Testis (tissue), 3 donors: ENCODE measurements around the gene FMNL3. TPM values are rescaled to one million over a fixed set of nuclear protein-coding genes. Genes with fewer than 3 reads are reported as not detected.

ENCODE experiments used
- DNase-seq: peaks from one replicate; pipeline ENCODE4 v3.0.0-alpha.2; 2019
- H3K27ac ChIP-seq, 2 donors: fragments of 200-600 bp; sonication (generic); one replicate each; pipeline ENCODE4 v1.5.1; 2019
- H3K27me3 ChIP-seq: fragments of 200-600 bp; sonication (generic); one replicate; pipeline ENCODE4 v1.5.1; 2019
- H3K36me3 ChIP-seq: fragments of 200-600 bp; sonication (generic); one replicate; pipeline ENCODE4 v1.5.1; 2017; ENCODE audit warnings: low read depth; ENCODE audit errors: missing control alignments
- H3K4me1 ChIP-seq: fragments of 200-600 bp; sonication (generic); one replicate; pipeline ENCODE4 v1.5.1; 2019
- H3K4me3 ChIP-seq, 2 donors: fragments of 200-600 bp; sonication (generic); one replicate each; pipeline ENCODE4 v1.5.1; 2017 to 2019
- H3K9me3 ChIP-seq: fragments of 200-600 bp; sonication (generic); one replicate; pipeline ENCODE4 v1.5.1; 2017
- POLR2A ChIP-seq: fragments of 450-650 bp; IDR thresholded peaks from one replicate; pipeline ENCODE4 v1.6.1; 2017; ENCODE audit warnings: antibody characterized with exemption, mild to moderate bottlenecking, moderate library complexity
- WGBS, 2 donors: methylation state at CpG; one replicate each; pipeline ENCODE4 v1.1.5; 2018; 5-methylcytosine and 5-hydroxymethylcytosine counted together
- intact Hi-C: fragments of 100-400 bp; cut with DNase I; formaldehyde crosslinking; loops from one replicate; pipeline ENCODE4 v1.15.1; 2023; ENCODE audit warnings: low total_unique reads
- polyA plus RNA-seq: library from polyadenylated mRNA; stranded (reverse); fragments of 350-450 nt; fragmentation: Illumina TruSeq; extraction: RNeasy Lipid Tissue Mini Kit (QIAGEN cat#74804); gene quantifications from one replicate; pipeline ENCODE4 v1.2.3, GENCODE V29; 2014; ENCODE audit warnings: low read depth, low replicate concordance; ENCODE audit not compliant: insufficient read depth
- small RNA-seq, 2 donors: library from RNA; depleted of rRNA; stranded (forward); fragments of <200 nt; gene quantifications; one replicate each; pipeline ENCODE3, GENCODE V24; 2016
- total RNA-seq, 2 donors: library from RNA; depleted of rRNA; stranded (reverse); fragments of >200 nt; gene quantifications; one replicate each; pipeline ENCODE4 v1.2.3, GENCODE V29; 2016
- TF ChIP-seq, protein P1 (sequence below), 3 experiments: fragments of 450-650 bp in 2 of 3; fragments of 200-600 bp in 1 of 3; sonication (generic) in 1 of 3; IDR thresholded peaks; one replicate each; pipeline ENCODE4 v1.5.1; 2016 to 2019; ENCODE audit warnings: antibody characterized with exemption in 3 of 3, mild to moderate bottlenecking in 2 of 3, moderate library complexity in 1 of 3

Gene FMNL3
- total and polyA plus RNA-seq, 3 donors from 2014 or later = 26.0 to 73.5 (median 40.5) TPM

GRCh38 chr12:49587174-49587908, 119.9 kb downstream of the FMNL3 start:
- Histone ChIP-seq H3K4me1 (peaks cover 13% of the 10 kb centered on the region), H3K27me3 (no peaks in the 10 kb centered on the region), H3K36me3 (no peaks in the 10 kb centered on the region), H3K4me3 (no peak overlapping the region), H3K9me3 (no peaks in the 10 kb centered on the region), H3K27ac (no peak overlapping the region)
- 91 to 100% methylated on average over 3 to 11 of the region's 11 CpGs for WGBS, 2 donors
- peak; percentile 2 for DNase-seq
- intact Hi-C loops = no loop called here
- TF ChIP-seq POLR2A = no peak
- TF ChIP-seq, protein P1, sequence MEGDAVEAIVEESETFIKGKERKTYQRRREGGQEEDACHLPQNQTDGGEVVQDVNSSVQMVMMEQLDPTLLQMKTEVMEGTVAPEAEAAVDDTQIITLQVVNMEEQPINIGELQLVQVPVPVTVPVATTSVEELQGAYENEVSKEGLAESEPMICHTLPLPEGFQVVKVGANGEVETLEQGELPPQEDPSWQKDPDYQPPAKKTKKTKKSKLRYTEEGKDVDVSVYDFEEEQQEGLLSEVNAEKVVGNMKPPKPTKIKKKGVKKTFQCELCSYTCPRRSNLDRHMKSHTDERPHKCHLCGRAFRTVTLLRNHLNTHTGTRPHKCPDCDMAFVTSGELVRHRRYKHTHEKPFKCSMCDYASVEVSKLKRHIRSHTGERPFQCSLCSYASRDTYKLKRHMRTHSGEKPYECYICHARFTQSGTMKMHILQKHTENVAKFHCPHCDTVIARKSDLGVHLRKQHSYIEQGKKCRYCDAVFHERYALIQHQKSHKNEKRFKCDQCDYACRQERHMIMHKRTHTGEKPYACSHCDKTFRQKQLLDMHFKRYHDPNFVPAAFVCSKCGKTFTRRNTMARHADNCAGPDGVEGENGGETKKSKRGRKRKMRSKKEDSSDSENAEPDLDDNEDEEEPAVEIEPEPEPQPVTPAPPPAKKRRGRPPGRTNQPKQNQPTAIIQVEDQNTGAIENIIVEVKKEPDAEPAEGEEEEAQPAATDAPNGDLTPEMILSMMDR (IDR thresholded peaks at IDR 0.05) = no peak

Small RNAs within 50 kb of the gene (small RNA-seq; reads per million reads assigned to genes)
- gene AC020612.2 (0 reads per million in 2 donors), gene HIGD1AP9 (0 reads per million in 2 donors), gene POLR2KP1 (0 reads per million in 2 donors), gene RNU6-834P (0 reads per million in 2 donors)

Other genes starting within 250 kb of the FMNL3 start
- gene KCNH3, start 168.4 kb downstream of the FMNL3 start, total RNA-seq = 1 to 10 TPM; 4.5 to 8.3 TPM
- gene KCNH3, start 168.4 kb downstream of the FMNL3 start, polyA plus RNA-seq = 4.5 TPM
- gene MCRS1, start 139.3 kb downstream of the FMNL3 start, total RNA-seq = 100 to 1,000 TPM in 1 of 2 donors, 10 to 100 TPM in 1; 95.8 to 105 TPM
- 104 TPM for gene MCRS1, start 139.3 kb downstream of the FMNL3 start, polyA plus RNA-seq
- 10 to 100 TPM; 54.9 to 68.6 TPM for gene FAM186B, start 101.8 kb downstream of the FMNL3 start, total RNA-seq
- gene FAM186B, start 101.8 kb downstream of the FMNL3 start, polyA plus RNA-seq = 178 TPM
- gene PRPF40B, start 83.8 kb downstream of the FMNL3 start, total RNA-seq = 10 to 100 TPM; 49.2 to 66.7 TPM
- 66.8 TPM for gene PRPF40B, start 83.8 kb downstream of the FMNL3 start, polyA plus RNA-seq
- gene TMBIM6, start 34.2 kb upstream of the FMNL3 start, total RNA-seq = 100 to 1,000 TPM; 407 to 440 TPM
- gene TMBIM6, start 34.2 kb upstream of the FMNL3 start, polyA plus RNA-seq = 618 TPM
- 10 to 100 TPM; 63.5 to 79.7 TPM for gene NCKAP5L, start 121.0 kb upstream of the FMNL3 start, total RNA-seq
- 22.0 TPM for gene NCKAP5L, start 121.0 kb upstream of the FMNL3 start, polyA plus RNA-seq
- 1 to 10 TPM; 5.1 to 5.8 TPM for gene BCDIN3D, start 135.7 kb upstream of the FMNL3 start, total RNA-seq
- gene BCDIN3D, start 135.7 kb upstream of the FMNL3 start, polyA plus RNA-seq = 4.9 TPM
- 10 to 100 TPM; 14.6 to 15.3 TPM for gene FAIM2, start 196.5 kb upstream of the FMNL3 start, total RNA-seq
- gene FAIM2, start 196.5 kb upstream of the FMNL3 start, polyA plus RNA-seq = 67.5 TPM
- gene AQP2, start 243.3 kb upstream of the FMNL3 start, total RNA-seq = 1 to 10 TPM in 1 of 2 donors, under 1 TPM in 1; 0.79 to 1.9 TPM
- gene AQP2, start 243.3 kb upstream of the FMNL3 start, polyA plus RNA-seq = 1.1 TPM